Adrenal gland (tissue), 12 donors: Measurements from ENCODE around the gene FHIT. TPM values are rescaled to one million over a fixed set of nuclear protein-coding genes. Genes with fewer than 3 reads are reported as not detected.

Experiments
- DNase-seq, 7 donors: peaks; one replicate each; pipeline ENCODE4 v3.0.0-alpha.2; 2019 to 2020
- H3K27ac ChIP-seq, 5 donors: fragments of 200-600 bp; sonication (generic) in 4 of 5; 1 replicate in 3 of 5; 2 replicates in 2 of 5; pipeline versions ENCODE4 v1.5.1 to v1.8.0; 2016 to 2020; ENCODE audit warnings: mild to moderate bottlenecking in 1 of 5
- H3K27me3 ChIP-seq: fragments of 200-600 bp; 2 replicates; pipeline ENCODE4 v1.8.0; 2021
- H3K36me3 ChIP-seq, 2 donors: fragments of 200-600 bp; replicated peaks in 1 of 2; 1 replicate in 1 of 2; 2 replicates in 1 of 2; pipeline versions ENCODE4 v1.5.1 to v1.8.0; 2018 to 2022
- H3K4me1 ChIP-seq, 2 donors: fragments of 200-600 bp; replicated peaks in 1 of 2; 1 replicate in 1 of 2; 2 replicates in 1 of 2; pipeline versions ENCODE4 v1.5.1 to v1.8.0; 2018 to 2021
- H3K4me3 ChIP-seq, 4 donors: fragments of 200-600 bp; sonication (generic) in 3 of 4; one replicate each; pipeline ENCODE4 v1.5.1; 2016 to 2018
- H3K9me3 ChIP-seq, 3 donors: fragments of 200-600 bp; sonication (generic) in 1 of 3; replicated peaks in 1 of 3; 1 replicate in 2 of 3; 2 replicates in 1 of 3; pipeline versions ENCODE4 v1.5.1 to v1.8.0; 2016 to 2021
- CTCF ChIP-seq, 6 experiments: fragments of 450-650 bp in 4 of 6; fragments of 200-600 bp in 2 of 6; sonication (generic) in 1 of 6; IDR thresholded peaks; 1 replicate in 5 of 6; 2 replicates in 1 of 6; pipeline versions ENCODE4 v1.5.1 to v1.8.0; 2016 to 2021; ENCODE audit warnings: antibody characterized with exemption in 6 of 6, mild to moderate bottlenecking in 2 of 6, moderate library complexity in 1 of 6
- POLR2A ChIP-seq, 2 donors: fragments of 450-650 bp; IDR thresholded peaks; one replicate each; pipeline ENCODE4 v1.6.1; 2017; ENCODE audit warnings: antibody characterized with exemption in 2 of 2, mild to moderate bottlenecking in 2 of 2, moderate library complexity in 1 of 2
- WGBS, 4 donors: extraction: QIAGEN DNeasy Blood & Tissue Kit in 2 of 4; methylation state at CpG; one replicate each; pipeline versions ENCODE4 v1.1.5 to v1.1.7; 2013 to 2017; 5-methylcytosine and 5-hydroxymethylcytosine counted together
- intact Hi-C, 2 donors: fragments of 100-400 bp; cut with DNase I; formaldehyde crosslinking; loops; one replicate each; pipeline versions ENCODE4 v1.14.1 to v1.15.0; 2022 to 2023
- polyA plus RNA-seq, 3 donors: library from polyadenylated mRNA; stranded (reverse); fragments of 200-250 nt in 2 of 3; fragments of 350-450 nt in 1 of 3; fragmentation: Illumina TruSeq in 1 of 3; extraction: RNeasy Lipid Tissue Mini Kit (QIAGEN cat#74804) in 1 of 3; gene quantifications; one replicate each; pipeline ENCODE4 v1.2.3, GENCODE V29; 2013 to 2014
- total RNA-seq, 9 donors: library from RNA; depleted of rRNA in 4 of 9; stranded (reverse); fragments of >200 nt in 4 of 9; fragments of 120-200 nt in 1 of 9; fragmentation: NEBNext Ultra II Directional in 1 of 9; extraction: Animal tissue kit (Norgen Biotek cat#: 25700) in 1 of 9; gene quantifications; one replicate each; pipeline versions ENCODE4 v1.1.0 to v1.2.4, GENCODE V29; 2013 to 2023
- donor health status: healthy with polysubstance abuse.
- donor health status: Bipolar disorder and iron deficiency.
- donor health status: DM: yes; HTN: yes; CAD: no.
- donor health status: DM: no; HTN: no; CAD: no.
- donor health status: DM: no; HTN: no; CAD: no.
- donor health status: DM: yes; HTN: yes; CAD: no.

Gene FHIT
- total and polyA plus RNA-seq, 12 donors, result 14.1 to 43.9 (median 28.8) TPM

DNA sequence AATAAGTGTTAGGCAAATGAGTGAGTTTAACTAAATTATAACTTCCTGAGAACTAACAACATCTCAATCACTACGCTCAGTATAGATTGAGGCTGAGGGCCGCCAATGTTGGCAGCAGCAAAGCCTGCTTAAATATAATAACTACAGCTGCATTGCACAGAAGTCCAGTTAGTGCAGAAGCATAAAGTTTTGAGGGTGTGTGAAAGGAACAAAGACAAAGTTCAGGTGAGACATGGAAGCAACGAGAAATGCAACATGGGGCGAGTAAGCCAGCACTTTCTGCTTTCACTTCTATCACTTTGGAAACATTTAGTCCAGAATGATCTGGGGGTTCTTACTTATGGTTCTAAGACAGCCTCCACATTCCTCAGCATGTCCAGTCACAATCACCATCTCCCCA lies 1149.1 kb downstream of the FHIT start:
- WGBS, 4 donors, result 93 to 96% (median 94%) methylated on average over 4 of the region's 4 CpGs

GRCh38 chr3:60101621-60102020 lies 1149.6 kb downstream of the FHIT start:
- peak in 2 of 7 donors; percentile 16 to 25 for DNase-seq
- Histone ChIP-seq H3K4me3 (no peak overlapping the region), H3K27me3 (no peaks in the 10 kb centered on the region), H3K4me1 (no peaks in the 10 kb centered on the region), H3K27ac (no peak overlapping the region), H3K36me3 (no peaks in the 10 kb centered on the region), H3K9me3 (no peaks in the 10 kb centered on the region)
- TF ChIP-seq POLR2A (IDR thresholded peaks at IDR 0.05) (no peak), CTCF (IDR thresholded peaks at IDR 0.05) (no peak)
- 74 to 83% (median 79%) methylated on average over 4 of the region's 4 CpGs for WGBS, 4 donors
- intact Hi-C loops, result no loop called here

More for the DNA sequence above, 1149.1 kb downstream of the FHIT start:
- TF ChIP-seq POLR2A (IDR thresholded peaks at IDR 0.05) (no peak), CTCF (IDR thresholded peaks at IDR 0.05) (no peak)
- H3K27me3 ChIP-seq, result no peaks in the 10 kb centered on the region
- no peaks in the 10 kb centered on the region for H3K36me3 ChIP-seq
- DNase-seq, result no peak
- no peaks in the 10 kb centered on the region for H3K9me3 ChIP-seq
- intact Hi-C loops, result no loop called here
- H3K27ac ChIP-seq, result no peak overlapping the region
- no peak overlapping the region for H3K4me3 ChIP-seq
- no peaks in the 10 kb centered on the region for H3K4me1 ChIP-seq

GRCh38 chr3:60096403-60096802 lies 1154.8 kb downstream of the FHIT start:
- H3K4me1 ChIP-seq, result no peaks in the 10 kb centered on the region
- no peaks in the 10 kb centered on the region for H3K36me3 ChIP-seq
- H3K27ac ChIP-seq, result no peak overlapping the region
- TF ChIP-seq POLR2A (IDR thresholded peaks at IDR 0.05) (no peak), CTCF (IDR thresholded peaks at IDR 0.05) (no peak)
- no peaks in the 10 kb centered on the region for H3K27me3 ChIP-seq
- H3K9me3 ChIP-seq, result no peaks in the 10 kb centered on the region
- H3K4me3 ChIP-seq, result no peak overlapping the region
- WGBS, 4 donors, result 73 to 85% (median 79%) methylated on average over 5 of the region's 5 CpGs
- DNase-seq, result no peak
- intact Hi-C loops, result no loop called here

DNA sequence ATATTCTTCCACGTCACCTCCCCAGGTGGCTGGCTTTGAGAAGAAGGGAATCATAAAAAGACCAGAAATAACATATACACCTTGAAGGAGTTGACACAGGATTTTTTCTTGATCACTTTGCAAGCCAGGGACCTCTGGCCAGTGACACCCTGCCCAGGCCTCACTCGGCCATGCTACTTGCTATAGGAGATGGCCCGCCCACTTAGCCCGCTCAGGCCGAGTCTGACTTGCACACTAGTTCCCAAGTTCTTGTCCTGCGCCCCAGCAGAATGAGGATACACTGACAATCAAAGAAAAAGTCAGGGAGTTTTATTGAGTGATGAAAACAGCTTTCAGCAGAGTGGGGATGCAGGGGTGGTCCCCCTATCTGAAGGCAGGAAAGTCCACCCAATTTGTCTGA lies 1155.3 kb downstream of the FHIT start:
- H3K4me3 ChIP-seq, result no peak overlapping the region
- H3K36me3 ChIP-seq, result no peaks in the 10 kb centered on the region
- no peaks in the 10 kb centered on the region for H3K4me1 ChIP-seq
- no peaks in the 10 kb centered on the region for H3K9me3 ChIP-seq
- no peaks in the 10 kb centered on the region for H3K27me3 ChIP-seq
- no peak for TF ChIP-seq POLR2A (IDR thresholded peaks at IDR 0.05)
- TF ChIP-seq CTCF (IDR thresholded peaks at IDR 0.05), result no peak
- DNase-seq, result no peak
- intact Hi-C loops, result no loop called here
- no peak overlapping the region for H3K27ac ChIP-seq
- WGBS, 4 donors, result 92 to 95% (median 94%) methylated on average over 6 of the region's 6 CpGs
